ENCODE measurements around the gene MBOAT7. TPM values are rescaled to one million over a fixed set of nuclear protein-coding genes. Genes with fewer than 3 reads are reported as not detected.

Gene MBOAT7
- total and polyA plus RNA-seq, 2 of the 8 experiments (the other 6 are each of a cell fraction or from before 2014, with no cell fraction given), result 85.5 to 90.9 TPM

DNA sequence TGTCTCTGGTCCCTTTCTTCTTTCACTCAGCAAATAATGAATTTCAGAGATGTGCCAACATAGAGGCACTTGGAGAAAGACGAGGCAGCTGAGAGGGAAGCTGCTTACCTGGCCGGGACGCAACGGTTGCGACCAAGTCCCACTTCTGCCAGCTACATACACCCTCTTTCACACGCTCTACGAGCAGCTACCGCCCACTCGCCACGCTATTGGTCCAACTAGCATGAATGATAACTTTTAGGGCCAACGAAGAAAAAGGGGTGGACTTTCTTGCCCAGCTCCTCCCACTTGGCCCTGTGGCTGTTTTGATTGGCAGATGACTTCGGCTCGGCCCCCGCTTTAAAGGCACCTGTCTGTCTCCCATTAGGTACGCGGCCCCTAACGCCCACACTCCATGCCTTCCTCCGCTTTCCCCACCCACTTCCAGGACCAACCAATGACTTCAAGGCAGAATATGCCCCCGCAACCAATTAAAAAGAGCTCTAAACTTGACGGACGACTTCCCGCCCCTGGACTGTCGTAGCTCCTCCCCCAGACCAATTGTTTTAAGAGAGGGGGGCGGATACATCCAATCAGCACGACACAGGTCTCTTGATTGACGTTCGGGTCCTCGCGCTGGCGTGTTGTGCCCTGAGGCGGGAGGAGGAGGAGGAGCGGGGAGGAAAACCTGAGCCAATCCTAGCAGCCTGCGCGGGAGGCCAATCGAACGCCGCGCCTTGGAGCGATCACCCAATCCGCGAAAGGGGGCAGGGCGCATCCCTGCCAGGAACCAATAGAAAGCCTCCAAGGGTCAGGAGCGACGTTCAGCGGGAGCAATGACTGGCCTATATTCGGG is 52.3 kb downstream of the MBOAT7 start:
- Histone ChIP-seq H4K91ac (replicated peaks; ENCODE audit: insufficient read length, low read length) (no peak overlapping the region), H3K18ac (ENCODE audit: extremely low read depth, low read length) (no peak overlapping the region), H3K14ac (ENCODE audit: insufficient read length) (no peak overlapping the region), H3K9ac (replicated peaks in 1 of 4; ENCODE audit: extremely low read depth in 1 of 4, low read depth in 3 of 4, low read length in 3 of 4) (peak overlapping the region; percentile 62 to 93 (median 86)), H2AFZ (ENCODE audit: low read length) (peak overlapping the region; percentile 53), H3K23me2 (ENCODE audit: low read depth, low read length) (peaks cover 17% of the 10 kb centered on the region), H3K27me3 (replicated peaks in 1 of 4; ENCODE audit: control insufficient read depth in 3 of 4, extremely low read depth in 1 of 4, insufficient read depth in 3 of 4, low read length in 3 of 4) (no peaks in the 10 kb centered on the region), H3K27ac (ENCODE audit: low read depth, low read length) (peak overlapping the region; percentile 90; the same call in 1 of the 2 replicates), H3K4ac (replicated peaks; ENCODE audit: insufficient read length, low read depth, low read length) (no peak overlapping the region), H3K56ac (replicated peaks; ENCODE audit: insufficient read length, low read depth, low read length) (no peak overlapping the region), H2BK12ac (ENCODE audit: low read depth, low read length) (no peak overlapping the region), H3K4me1 (replicated peaks in 1 of 4; ENCODE audit: control insufficient read depth in 3 of 4, insufficient read depth in 4 of 4, low read length in 3 of 4) (peaks cover 0 to 26% (median 7%) of the 10 kb centered on the region in 4 experiments; a peak in 5 of 7 replicates), H2AK5ac (ENCODE audit: low read depth, low read length) (no peak overlapping the region), H3K23ac (ENCODE audit: insufficient read length) (no peak overlapping the region), H2BK15ac (ENCODE audit: low read length) (no peak overlapping the region), H3K4me2 (ENCODE audit: insufficient read depth in 1 of 2, low read depth in 2 of 2, low read length in 2 of 2) (peak overlapping the region; percentile 85 to 99), H3K79me1 (ENCODE audit: low read depth, low read length) (peaks cover 16% of the 10 kb centered on the region), H2BK5ac (ENCODE audit: low read depth, low read length) (0 out of 2 replicates have a peak overlapping the region, but pooled peaks have one; percentile 61), H4K20me1 (replicated peaks in 1 of 2; ENCODE audit: control insufficient read depth in 1 of 2, insufficient read depth in 2 of 2, low read length in 2 of 2) (peaks cover 21 to 32% of the 10 kb centered on the region in 2 experiments), H4K5ac (ENCODE audit: insufficient read length, low read depth, low read length) (no peak overlapping the region), H2BK120ac (replicated peaks; ENCODE audit: low read depth, low read length) (no peak overlapping the region), H2BK20ac (ENCODE audit: low read length) (no peak overlapping the region), H3K4me3 (ENCODE audit: extremely low read depth in 1 of 4, insufficient read depth in 2 of 4, low read depth in 3 of 4, low read length in 4 of 4) (peak overlapping the region; percentile 68 to 84 (median 84)), H3K79me2 (ENCODE audit: control insufficient read depth in 1 of 2, insufficient read depth in 2 of 2, low read length in 2 of 2) (peaks cover 27 to 42% of the 10 kb centered on the region in 2 experiments), H4K8ac (ENCODE audit: extremely low read depth, insufficient read depth, low read length) (no peak overlapping the region), H3K9me3 (ENCODE audit: insufficient read depth in 2 of 2, low read depth in 1 of 2, low read length in 1 of 2) (peaks cover 3 to 10% of the 10 kb centered on the region in 2 experiments; a peak in 3 of 4 replicates), H3K36me3 (ENCODE audit: control insufficient read depth in 2 of 4, insufficient read depth in 4 of 4, low read length in 3 of 4) (peaks cover 0 to 6% (median 5%) of the 10 kb centered on the region in 4 experiments; a peak in 3 of 8 replicates)
- peak; percentile 96 for FAIRE-seq
- CTCF ChIA-PET (ENCODE audit: partially characterized antibody), result interaction anchor here (0.6 to 2.8 kb wide), 6 partner anchors 18 to 317 kb away, joined by 3 to 8 read pairs (median 3); no protein-coding TSS in a partner anchor
- 1% methylated on average over 42 of the region's 46 CpGs; no CpG with 5 or more reads in 1 of the 2 experiments for WGBS, 2 experiments (ENCODE audit: extremely low coverage in 1 of 2, insufficient coverage in 1 of 2, insufficient read length in 1 of 2, insufficient replicate concordance in 2 of 2, low coverage in 1 of 2, low lambda C conversion rate in 2 of 2, missing lambda C conversion rate in 1 of 2)
- POLR2A ChIA-PET (ENCODE audit: partially characterized antibody), result interaction anchor here (0.5 to 15.7 kb wide), 20 partner anchors 8 to 993 kb away, joined by 3 to 348 read pairs (median 5); partner anchors contain the start of genes LENG1, MBOAT7, MYADM and PRPF31
- peak; percentile 95 to 100 for DNase-seq (ENCODE audit: low read depth in 1 of 2, low spot score in 2 of 2)
- TF ChIP-seq TEAD4 (IDR thresholded peaks at IDR 0.05; ENCODE audit: low read depth, low read length), result no peak
- TF ChIP-seq CBX8 (IDR thresholded peaks at IDR 0.05; ENCODE audit: borderline replicate concordance, low read depth, low read length), result no peak
- no peak for TF ChIP-seq SRF (IDR thresholded peaks at IDR 0.05; ENCODE audit: low read depth, low read length)
- TF ChIP-seq NRF1 (IDR thresholded peaks at IDR 0.05; ENCODE audit: low read depth, low read length), result no peak
- peak; percentile 96 for TF ChIP-seq SP4 (IDR thresholded peaks at IDR 0.05; ENCODE audit: low read length)
- TF ChIP-seq SP1 (IDR thresholded peaks at IDR 0.05; ENCODE audit: low read depth, low read length), result peak; percentile 99
- peak; percentile 86 for TF ChIP-seq TAF1 (IDR thresholded peaks at IDR 0.05; ENCODE audit: low read depth, low read length)
- TF ChIP-seq, protein P1, sequence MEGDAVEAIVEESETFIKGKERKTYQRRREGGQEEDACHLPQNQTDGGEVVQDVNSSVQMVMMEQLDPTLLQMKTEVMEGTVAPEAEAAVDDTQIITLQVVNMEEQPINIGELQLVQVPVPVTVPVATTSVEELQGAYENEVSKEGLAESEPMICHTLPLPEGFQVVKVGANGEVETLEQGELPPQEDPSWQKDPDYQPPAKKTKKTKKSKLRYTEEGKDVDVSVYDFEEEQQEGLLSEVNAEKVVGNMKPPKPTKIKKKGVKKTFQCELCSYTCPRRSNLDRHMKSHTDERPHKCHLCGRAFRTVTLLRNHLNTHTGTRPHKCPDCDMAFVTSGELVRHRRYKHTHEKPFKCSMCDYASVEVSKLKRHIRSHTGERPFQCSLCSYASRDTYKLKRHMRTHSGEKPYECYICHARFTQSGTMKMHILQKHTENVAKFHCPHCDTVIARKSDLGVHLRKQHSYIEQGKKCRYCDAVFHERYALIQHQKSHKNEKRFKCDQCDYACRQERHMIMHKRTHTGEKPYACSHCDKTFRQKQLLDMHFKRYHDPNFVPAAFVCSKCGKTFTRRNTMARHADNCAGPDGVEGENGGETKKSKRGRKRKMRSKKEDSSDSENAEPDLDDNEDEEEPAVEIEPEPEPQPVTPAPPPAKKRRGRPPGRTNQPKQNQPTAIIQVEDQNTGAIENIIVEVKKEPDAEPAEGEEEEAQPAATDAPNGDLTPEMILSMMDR (IDR thresholded peaks at IDR 0.05; ENCODE audit: control extremely low read depth in 1 of 3, insufficient read depth in 1 of 3, low read depth in 1 of 3, low read length in 3 of 3), result no peak; a peak in 1 of 4 replicates
- TF ChIP-seq SP2 (IDR thresholded peaks at IDR 0.05; ENCODE audit: low read length), result peak; percentile 86
- TF ChIP-seq SIX5 (IDR thresholded peaks at IDR 0.05; ENCODE audit: low read depth, low read length), result no peak
